Fibroblast of skin of back (primary cell): Measurements from ENCODE around the gene CTDSPL.

ENCODE experiments used
- DNase-seq: peaks from one replicate; pipeline ENCODE4 v3.0.0-alpha.2; 2013

The CTDSPL gene

DNA sequence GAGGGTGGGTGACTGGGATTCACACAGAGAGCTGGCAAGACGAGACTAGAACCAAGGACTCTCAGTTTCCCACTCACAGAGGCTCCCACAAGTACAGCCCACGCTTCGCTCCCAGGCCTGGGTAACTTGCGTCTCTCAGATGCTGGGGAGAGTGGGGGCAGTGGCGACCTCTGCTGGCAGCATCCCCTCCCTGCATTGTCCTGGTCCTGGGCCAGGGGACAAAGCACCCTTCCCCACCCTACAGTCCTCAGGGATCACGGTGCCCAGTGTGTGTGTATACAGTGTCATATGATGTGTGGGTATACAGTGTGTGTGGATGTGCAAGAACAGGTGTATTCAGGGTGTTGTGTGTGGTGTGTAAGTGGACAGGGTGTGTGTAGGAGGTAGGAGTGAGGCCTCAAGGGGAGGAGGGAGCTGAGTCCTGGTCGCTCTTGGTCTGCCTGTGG is 141.7 kb downstream of the CTDSPL start:
- peak; percentile 32 for DNase-seq

GRCh38 chr3:38003817-38004414 is 142.2 kb downstream of the CTDSPL start:
- no peak for DNase-seq

- peak; percentile 59 for DNase-seq
These were observed 142.9 kb downstream of the CTDSPL start for GRCh38 chr3:38004415-38005075.

- no peak for DNase-seq
These were observed 143.7 kb downstream of the CTDSPL start for GRCh38 chr3:38005076-38006020.

DNA sequence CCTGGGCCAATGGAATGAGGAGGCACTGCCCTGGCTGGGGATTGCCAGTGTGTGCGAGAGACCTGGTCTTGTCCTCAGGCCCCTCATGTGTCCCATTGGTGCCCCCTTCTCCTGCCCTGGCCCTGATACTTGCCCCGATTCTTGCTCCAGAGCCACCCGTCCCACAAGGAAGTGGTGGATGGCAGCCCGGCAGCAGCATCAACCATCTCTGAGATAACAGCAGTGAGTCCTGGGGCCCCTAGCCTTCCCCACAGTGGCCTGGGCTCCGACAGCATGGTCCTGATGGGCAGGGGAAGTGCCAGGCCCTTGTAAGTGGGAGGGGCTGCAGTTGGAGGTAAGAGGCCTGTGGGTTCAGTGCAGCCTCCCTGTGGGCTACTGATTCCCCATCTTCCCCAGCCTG is 144.4 kb downstream of the CTDSPL start:
- DNase-seq: no peak

DNA sequence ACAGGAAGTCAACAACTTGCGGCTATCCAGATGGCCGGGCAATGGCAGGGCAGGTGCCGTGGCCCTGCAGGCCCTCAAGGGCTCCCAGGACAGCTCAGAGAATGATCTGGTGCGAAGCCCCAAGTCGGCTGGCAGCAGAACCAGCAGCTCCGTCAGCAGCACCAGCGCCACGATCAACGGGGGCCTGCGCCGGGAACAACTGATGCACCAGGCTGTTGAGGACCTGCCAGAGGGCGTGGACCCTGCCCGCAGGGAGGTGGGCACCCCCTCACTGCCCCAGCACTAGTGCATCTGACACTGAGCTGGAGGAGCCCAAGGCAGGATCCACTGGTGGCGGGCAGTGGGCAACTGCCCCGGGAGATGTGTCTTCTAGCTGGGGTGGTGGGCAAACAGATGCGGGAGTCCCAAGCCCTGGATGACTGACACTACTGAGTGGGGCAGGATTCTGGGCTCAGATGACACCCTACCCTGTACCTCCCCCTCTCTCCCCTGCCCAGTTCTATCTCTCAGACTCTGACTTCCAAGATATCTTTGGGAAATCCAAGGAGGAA is 144.8 kb downstream of the CTDSPL start:
- no peak for DNase-seq

DNA sequence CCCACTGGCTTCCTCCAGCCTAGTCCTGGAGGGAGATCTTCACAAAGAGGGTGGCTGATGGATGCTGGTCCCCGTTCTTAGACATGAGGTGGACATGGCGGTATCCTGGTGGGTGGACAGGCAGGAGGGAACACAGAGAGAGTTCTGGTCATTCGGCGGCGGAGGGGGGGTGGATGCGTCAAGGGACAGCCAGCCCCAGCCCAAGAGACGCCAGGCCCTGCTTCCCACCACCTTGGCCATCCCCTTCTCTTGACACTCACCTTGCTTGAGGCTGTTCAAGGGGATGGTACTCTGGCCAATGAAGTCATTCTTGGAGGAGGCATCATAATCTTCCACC is 146.0 kb downstream of the CTDSPL start:
- no peak for DNase-seq

GRCh38 chr3:38008191-38008701 is 146.6 kb downstream of the CTDSPL start:
- DNase-seq: no peak

- no peak for DNase-seq
These were observed 147.4 kb downstream of the CTDSPL start for GRCh38 chr3:38008971-38009580.

DNA sequence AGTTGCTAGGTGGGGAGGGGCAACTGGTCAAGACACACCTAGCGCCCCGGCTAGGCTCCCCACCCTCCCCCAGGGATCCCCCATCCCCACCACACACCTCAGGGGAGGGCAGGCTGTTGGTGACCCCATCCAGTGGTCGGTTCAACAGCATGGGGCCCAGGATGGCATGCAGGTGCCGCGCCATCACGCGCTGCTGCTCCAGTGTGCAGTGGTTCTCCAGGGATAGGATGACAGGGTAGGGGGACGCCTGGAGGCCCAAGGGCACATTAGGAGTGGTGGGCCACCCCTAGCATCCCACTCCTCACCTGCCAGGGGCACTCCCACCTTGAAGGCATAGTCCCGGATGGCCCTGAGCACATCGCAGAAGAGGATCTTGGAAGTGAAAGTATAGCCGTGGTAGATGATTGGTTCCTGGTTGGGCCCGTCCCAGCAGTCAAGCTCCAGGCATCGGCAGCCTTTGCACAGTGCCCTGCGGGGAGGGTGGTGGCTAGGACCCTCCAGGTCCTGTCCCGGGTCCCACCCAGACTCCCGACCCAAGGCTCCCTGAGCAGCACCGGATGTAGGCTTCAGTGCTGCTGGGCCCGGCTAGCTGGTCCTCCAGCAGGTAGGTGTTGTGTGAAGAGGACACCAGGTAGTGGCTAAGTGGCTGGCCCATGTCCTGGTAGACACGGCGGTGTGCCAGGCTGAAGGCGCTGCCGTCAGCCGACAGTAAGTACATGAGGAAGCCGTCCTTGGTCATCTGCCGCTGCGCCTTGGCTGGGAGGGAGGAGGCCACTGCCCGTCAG is 148.3 kb downstream of the CTDSPL start:
- no peak for DNase-seq

GRCh38 chr3:38011111-38011510 is 149.4 kb downstream of the CTDSPL start:
- DNase-seq: no peak

GRCh38 chr3:38015485-38015884 is 153.8 kb downstream of the CTDSPL start:
- DNase-seq: no peak

GRCh38 chr3:38015984-38016383 is 154.3 kb downstream of the CTDSPL start:
- DNase-seq: no peak

DNA sequence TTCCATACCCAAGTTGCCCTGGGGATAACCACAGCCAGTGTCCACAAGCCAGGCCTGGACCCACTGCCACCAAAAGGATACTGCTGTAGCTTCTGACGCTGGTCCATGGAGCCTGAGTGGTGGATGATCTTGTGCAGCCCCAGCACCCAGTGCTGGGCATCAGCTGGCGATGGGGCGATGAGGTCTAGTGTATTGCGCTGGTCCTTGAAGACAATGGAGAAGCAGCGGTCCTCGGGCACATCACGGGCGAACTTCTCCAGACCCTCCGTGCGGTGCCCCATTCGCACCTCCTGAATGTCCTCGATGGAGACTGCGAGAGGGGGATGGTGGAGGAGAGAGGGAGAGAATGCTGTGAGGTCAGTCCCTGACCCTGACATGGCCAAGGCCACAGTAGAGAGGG is 154.7 kb downstream of the CTDSPL start:
- DNase-seq: no peak

- DNase-seq: no peak
These were observed 155.3 kb downstream of the CTDSPL start for GRCh38 chr3:38016847-38017444.

DNA sequence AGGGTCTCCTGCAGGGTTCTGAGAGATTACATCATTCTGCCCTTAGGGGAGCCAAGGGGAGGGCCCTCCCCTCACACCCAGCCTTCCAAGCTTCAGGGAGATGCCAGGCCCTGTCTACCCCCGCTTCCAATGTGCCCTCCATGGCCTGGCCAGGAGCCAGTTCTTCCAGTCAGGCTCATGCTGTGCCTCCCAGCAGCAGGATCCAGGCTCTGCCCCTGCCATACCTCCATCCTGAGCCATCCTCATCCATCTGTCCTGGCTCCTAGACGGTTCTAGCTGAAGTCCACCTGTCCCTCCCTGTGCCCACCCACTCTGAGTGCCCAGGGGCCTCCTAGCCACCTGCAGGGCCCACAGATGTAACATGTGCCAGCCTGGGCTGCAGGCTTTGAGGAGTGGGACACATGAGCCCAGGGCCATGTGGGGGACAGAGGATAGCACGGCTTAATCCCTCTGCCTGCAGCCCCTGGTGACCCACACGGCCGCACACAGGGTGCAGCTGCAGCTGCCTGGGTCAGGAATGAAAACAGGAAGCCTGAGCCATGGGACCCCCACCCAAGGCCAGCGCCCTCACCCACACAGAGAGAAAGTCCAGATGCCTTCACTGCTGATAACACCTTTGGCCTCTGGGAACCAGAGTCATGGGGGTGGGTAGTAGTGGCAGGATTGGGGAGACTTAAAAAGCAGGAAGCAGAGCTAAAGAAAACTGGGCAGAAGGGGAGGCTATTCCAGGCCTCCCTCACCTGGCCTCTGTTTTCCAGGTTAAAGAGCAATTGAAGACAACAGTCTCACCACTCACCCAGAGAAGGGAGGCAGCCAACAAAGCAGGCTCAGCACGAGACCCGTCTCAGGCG is 156.0 kb downstream of the CTDSPL start:
- no peak for DNase-seq

DNA sequence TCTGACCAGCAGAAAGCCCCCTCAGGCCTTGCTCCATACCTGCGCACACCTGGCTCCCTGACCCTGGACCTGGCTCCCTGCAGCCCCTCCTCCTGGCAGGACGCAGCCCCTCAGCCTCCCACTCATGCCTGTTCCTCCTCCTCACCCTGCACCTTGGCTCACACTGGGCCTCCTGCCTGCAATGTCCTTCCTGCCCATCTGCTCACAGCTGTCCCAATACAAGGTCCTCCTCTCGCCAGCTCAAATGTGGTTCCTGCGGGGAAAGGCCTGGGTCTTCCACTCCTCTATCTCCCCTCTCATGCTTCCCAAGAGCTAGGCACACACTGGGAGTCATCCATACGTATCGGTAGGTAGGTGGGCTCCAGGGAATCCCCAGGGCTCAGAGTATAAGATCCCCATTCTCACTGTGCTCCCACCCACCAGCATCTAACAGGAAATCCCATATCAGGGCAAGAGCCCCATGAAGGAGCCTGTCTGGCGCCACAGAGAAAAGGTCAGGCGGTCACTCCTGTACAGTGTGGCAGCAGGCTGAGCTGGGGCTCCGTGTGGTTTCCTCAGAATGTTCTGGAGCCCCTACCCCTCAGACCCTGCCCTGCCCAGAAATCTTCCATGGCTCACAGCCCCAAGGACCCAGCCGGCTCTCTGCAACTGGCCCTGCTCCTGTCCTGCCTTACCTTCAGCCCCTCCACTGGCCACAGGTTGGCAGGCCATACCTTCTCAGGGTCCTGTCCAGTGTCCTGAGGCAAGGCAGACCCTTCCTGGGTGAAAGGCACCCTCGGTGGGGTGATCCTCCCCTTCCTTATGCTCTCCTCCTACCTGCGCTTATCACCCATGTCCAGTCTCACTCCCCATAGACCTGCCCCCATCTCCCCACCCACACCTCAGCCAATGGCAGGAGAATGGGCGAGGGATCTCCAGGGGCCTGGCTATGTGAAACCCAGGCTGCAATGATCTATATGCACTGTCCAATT is 156.9 kb downstream of the CTDSPL start:
- no peak for DNase-seq

GRCh38 chr3:38019658-38020341 is 158.1 kb downstream of the CTDSPL start:
- DNase-seq: no peak
